Frontal cortex (tissue), 4 donors: Measurements from ENCODE around the gene DDX11. TPM values are rescaled to one million over a fixed set of nuclear protein-coding genes. Genes with fewer than 3 reads are reported as not detected.
"Not testable (repeated sequence)": the region's sequence is repeated elsewhere in the genome, so short reads cannot be mapped to it uniquely, and the experiment has no call there.

Source experiments
- DNase-seq, 2 donors: peaks; one replicate each; pipeline ENCODE4 v3.0.0; 2012; ENCODE audit warnings: low spot score in 2 of 2
- FAIRE-seq: peaks from 2 replicates; lab custom pipeline; 2012; peaks lifted over from hg19 to GRCh38; lab: Jason Lieb, UNC
- total RNA-seq: library from RNA; depleted of rRNA; stranded (reverse); fragments of >200 nt; gene quantifications from one replicate; pipeline ENCODE4 v1.2.3, GENCODE V29; 2014
- donor health status: control.
- donor health status: control.
- donor health status: control.

Gene DDX11
- total RNA-seq, 1 donor from 2014 or later, result 8.2 TPM

DNA sequence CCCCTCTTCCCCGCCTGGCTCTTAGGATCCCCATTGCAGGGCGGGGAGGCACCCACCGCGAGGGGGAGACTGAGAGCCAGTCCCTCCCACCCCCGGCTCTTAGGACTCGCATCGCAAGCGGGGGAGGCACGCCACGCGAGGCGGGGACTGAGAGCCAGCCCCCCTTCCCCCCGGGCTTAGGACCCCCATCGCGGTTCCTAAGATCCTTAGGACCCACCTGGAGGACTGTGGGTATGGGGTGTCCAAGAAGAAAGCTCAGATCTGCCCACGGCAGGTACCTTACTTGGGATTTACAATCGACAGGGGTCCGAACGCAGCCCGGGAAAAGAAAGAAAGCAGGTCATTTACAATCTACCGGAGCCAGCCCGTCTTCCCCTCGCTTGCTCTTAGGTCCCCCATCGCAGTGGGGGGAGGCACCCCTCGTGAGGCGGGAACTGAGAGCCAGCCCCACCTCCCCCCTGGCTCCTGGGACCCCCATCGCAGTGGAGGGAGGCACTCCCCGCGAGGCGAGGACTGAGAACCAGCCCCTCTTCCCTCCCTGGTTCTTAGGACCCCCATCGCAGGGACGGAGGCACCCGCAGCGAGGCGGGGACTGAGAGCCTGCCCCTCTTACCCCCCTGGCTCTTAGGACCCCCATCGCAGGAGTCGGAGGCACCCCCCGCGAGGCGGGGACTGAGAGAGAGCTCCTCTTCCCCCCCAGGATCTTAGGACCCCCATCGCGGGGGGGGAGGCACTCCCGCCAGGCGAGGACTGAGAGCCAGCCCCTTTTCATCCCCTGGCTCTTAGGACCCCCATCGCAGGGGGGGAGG, 43.7 kb downstream of the DDX11 start:
- FAIRE-seq (no peak), DNase-seq (peak; percentile 21 to 39)

DNA sequence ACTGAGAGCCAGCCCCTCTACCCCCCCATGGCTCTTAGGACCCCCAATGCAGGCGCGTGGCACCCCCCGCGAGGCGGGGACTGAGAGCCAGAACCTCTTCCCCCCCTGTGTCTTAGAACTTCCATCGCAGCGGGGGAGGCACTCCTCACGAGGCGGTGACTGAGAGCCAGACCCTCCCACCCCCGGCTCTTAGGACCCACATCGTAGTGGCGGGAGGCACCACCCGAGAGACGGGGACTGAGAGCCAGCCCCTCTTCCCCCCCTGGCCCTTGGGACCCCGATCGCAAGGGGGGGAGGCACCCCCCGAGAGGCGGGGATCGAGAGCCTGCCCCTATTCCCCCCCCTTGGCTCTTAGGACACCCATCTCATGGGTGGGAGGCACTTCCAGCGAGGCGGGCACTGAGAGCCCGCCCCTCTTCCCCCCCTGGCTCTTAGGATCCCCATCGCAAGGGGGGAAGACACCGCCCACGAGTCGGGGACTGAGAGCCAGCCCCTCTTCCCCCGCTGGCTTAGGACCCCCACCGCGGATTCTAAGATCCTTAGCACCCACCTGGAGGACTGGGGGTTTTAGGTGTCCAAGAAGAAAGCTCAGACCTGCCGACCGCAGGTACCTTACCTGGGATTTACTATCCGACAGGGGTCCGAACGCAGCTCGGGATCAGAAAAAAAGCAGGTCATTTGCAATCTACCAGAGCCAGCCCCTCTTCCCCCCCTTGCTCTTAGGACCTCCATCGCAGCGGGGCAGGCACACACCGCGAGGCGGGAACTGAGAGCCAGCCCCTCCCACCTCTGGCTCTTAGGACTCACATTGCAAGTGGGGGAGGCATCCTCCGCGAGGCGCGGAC, 44.9 kb downstream of the DDX11 start:
- DNase-seq (peak in 1 of 2 donors; percentile 34), FAIRE-seq (no peak)

DNA sequence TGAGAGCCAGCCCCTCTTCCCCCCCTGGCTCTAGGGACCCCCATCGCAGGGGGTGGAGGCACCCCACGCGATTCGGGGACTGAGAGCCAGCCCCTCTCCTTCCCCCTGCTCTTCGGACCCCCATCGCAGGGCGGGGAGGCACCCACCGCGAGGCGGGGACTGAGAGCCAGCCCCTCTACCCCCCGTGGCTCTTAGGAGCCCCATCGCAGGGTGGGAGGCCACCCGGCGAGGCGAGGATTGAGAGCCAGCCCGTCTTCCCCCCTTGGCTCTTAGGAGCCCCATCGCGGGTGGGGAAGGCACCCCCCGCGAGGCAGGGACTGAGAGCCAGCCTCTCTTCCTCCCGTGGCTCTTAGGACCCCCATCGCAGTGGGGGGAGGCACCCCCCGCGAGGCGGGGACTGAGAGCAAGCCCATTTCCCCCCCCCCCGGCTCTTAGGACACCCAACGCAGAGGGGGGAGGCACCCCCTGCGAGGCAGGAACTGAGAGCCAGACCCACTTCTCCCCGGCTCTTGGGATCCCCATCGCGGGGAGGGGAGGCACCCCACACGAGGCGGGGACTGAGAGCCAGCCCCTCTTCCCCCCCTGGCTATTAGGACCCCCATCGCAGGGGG, 45.6 kb downstream of the DDX11 start:
- no peak for FAIRE-seq
- DNase-seq, result no peak

DNA sequence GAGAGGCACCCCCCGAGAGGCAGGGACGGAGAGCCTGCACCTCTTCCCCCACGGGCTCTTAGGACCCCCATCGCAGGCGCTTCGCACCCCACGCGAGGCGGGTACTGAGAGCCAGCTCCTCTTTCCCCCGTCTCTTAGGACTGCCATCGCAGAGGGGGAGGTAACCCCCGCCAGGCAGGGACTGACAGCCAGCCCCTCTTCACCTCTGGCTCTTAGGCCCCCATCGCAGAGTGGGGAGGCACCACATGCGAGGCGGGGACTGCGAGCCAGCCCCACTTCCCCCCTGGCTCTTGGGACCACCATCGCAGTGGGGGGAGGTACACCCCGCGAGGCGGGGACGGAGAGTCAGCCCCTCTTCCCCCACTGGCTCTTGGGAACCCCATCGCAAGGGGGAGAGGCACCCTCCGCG, 46.1 kb downstream of the DDX11 start:
- FAIRE-seq, result no peak

DNA sequence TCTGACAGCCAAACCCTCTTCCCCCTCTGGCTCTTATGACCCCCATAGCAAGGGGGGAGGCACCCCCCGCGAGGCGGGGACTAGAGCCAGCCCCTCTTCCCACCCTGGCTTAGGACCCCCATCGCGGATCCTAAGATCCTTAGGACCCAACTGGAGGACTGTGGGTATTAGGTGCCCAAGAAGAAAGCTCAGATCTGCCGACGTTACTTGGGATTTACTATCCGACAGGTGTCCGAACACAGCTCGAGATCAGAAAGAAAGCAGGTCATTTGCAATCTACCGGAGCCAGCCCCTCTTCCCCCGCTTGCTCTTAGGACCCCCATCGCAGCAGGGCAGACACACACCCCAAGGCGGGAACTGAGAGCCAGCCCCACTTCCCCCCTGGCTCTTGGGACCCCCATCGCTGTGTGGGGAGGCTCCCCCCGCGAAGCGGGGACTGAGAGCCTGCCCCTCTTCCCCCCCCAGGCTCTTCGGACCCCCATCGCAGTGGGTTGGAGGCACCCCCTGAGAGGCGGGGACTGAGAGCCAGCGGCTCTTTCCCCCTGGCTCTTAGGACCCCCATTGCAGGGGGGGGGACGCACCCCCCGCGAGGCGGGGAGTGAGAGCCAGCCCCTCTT, 46.8 kb downstream of the DDX11 start:
- DNase-seq (no peak), FAIRE-seq (no peak)

More for the DNA sequence above, 46.1 kb downstream of the DDX11 start:
- no peak for DNase-seq

DNA sequence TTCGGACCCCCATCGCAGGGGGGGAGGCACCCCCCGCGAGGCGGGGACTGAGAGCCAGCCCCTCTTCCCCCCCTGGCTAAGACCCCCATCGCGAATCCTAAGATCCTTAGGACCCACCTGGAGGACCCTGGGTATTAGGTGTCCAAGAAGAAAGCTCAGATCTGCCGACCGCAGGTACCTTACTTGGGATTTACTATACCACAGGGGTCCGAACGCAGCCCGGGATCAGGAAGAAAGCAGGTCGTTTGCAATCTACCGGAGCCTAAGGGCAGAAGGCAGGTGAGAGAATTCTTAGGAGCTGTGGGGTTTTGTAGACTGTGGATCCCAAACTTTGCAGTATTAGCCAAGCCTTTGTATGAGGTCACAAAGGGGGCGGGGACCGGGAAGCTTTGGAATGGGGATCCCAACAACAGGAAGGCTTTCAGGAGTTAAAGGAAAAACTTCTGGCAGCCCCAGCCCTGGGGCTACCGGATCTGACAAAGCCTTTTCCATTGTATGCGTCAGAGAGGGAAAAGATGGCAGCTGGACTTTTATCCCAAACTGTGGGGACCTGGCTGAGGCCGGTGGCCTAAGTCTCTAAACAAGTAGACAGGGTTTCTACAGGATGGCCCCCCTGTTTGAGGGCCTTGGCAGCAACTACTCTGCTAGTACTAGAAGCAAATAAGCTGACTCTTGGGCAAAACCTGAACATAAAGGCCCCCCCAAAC, 47.5 kb downstream of the DDX11 start:
- not testable (repeated sequence) for DNase-seq

DNA sequence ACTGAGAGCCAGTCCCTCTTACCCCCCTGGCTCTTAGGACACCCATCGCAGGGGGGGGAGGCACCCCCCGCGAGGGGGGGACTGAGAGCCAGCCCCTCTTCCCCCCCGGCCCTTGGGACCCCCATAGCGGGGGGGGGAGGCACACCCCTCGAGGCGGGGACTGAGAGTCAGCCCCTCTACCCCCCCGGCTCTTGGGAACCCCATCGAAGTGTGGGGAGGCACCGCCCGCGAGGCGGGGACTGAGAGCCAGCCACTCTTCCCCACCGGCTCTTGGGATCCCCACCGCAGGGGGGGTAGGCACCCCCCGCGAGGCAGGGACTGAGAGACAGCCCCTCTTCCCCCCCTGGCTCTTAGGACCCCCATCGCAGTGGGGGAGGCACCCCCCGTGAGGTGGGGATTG, 48.8 kb downstream of the DDX11 start:
- no peak for DNase-seq
- no peak for FAIRE-seq

More for the DNA sequence above, 47.5 kb downstream of the DDX11 start:
- not testable (repeated sequence) for FAIRE-seq

DNA sequence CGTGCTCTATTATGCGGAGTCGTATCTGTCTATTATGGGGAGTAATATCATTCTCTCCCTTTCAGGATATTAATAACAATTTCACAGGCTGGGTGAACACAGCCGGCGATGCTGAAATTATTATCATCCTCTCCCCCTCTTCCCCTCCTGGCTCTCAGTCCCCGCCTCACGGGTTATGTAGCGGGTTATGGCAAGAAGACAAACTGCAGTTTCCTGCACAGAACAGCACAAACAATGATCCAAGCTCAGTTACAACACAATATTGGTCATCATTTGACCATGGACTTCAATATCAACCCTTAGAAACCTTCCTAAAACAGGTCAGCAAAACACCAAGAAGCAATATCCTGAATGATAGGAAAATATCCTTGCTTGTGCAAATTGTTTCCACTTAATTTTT, 50.5 kb downstream of the DDX11 start:
- FAIRE-seq, DNase-seq: not testable (repeated sequence)

DNA sequence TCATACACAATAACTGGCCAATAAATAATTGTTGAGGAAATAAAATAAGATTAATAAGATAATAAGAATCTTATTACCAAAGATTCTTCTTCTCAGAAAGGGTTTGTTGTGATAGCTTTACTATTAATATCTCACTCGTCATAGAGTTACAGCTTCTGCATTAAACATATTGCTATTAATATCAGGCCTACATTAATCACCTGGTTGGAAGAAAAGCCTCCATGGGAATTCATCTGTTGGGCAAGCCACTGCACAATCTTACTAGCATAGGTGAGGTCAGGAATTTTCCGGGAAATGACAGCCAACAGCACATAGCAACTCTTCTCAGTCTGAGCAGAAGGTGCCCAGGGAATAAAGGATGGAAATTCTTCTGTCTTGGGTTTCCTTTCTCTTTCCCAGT, 51.5 kb downstream of the DDX11 start:
- not testable (repeated sequence) for FAIRE-seq, DNase-seq

DNA sequence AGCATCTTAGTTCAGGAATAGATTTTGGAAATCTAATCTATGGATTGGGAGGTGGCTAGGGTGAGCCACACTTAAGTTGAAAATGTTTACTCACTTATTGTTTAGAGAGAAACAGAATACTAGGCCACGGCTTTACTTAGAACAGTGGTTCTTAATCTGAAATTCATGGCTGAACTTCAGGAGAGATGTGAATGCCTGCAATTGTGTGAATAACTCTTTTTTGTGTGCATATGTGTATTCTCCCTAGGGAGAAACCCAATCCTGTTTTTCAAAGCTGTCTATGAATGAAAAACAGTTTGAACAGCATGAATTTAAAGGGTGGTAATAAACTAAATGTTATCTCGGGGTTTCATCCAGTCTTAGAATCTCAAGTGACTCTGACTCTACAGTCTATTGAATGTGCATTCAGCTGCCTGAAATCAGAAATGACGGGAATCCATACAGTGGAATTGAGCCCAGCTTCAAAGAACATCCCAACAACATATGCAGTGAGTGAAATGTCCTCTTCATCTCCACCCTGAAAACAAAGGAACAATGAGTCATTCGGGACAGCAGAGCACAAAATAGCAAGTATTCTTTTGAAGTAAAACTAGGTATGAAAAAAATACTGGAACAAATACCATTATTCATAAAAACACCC, 53.7 kb downstream of the DDX11 start:
- DNase-seq, FAIRE-seq: not testable (repeated sequence)

DNA sequence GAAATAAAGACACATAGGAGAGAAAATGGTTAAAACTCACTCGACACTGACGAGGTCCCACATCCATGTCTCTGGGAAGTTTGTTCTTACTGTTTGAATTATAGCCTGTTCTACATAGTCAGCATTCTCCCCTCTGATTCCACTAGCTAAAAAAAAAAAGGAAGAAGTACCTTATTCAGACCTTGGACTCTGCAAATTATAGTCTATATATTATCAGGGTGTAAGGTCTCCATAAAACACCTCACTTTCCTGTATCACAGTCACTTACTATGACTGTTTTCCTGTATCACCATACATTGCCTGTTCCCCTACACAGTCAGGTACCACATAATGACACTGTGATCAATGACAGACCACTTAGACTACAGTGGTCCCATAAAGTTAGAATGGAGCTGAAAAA, 62.9 kb downstream of the DDX11 start:
- not testable (repeated sequence) for DNase-seq, FAIRE-seq

DNA sequence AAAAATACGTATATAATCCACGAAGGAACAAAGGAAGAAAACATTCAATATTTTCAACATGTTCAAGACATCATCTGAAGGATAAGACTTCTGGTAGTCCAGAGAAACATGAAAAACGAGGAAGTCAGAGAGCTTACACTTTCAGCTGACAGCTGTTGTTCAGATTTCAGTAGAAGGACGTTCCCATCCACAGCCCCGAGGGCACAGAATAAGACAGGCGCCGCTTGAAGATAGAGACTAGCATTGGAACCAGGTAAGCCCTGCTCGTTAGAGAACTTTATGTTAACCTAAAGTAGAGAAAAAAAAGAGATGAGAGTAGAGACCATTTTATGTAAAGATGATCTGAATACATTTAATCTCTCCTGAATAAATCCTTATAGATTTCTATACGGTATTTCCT, 71.1 kb downstream of the DDX11 start:
- DNase-seq, FAIRE-seq: not testable (repeated sequence)

DNA sequence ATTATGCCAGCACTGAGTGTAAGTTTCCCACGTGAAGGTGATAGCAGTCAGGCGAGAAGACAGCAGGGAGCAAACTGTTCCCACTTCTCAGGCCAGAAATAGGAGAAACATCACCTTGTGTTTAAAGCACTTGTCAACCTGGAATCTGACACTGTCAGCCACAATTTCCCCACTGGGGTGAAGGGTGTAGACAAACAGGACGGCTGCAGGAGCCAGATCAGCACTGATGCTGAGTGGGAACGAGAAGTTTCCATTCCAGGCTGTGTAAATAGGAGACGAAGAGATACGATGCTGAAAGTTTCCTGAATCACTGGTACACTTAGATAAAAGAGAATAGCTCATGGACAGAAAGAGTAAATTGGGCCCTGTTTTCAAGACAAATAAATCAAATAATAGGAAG, 71.6 kb downstream of the DDX11 start:
- not testable (repeated sequence) for DNase-seq, FAIRE-seq

DNA sequence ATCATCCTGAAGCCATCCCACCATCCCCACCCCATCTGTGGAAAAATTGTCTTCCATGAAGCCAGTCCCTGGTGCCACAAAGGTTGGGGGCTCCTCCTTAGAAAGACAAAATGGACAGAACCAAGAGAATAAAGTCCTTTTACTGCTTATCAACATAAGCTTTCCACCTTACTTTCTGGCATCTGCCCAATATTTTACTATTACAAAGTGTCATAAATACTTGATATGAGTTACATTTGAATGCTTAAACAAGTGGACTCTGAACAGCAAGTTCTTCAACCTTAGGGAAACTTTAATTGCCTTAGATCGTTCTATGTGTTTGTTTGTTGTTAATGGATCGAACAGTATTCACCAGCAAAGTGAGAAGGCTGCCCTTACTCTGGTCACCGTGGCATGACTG, 73.8 kb downstream of the DDX11 start:
- FAIRE-seq, DNase-seq: not testable (repeated sequence)

DNA sequence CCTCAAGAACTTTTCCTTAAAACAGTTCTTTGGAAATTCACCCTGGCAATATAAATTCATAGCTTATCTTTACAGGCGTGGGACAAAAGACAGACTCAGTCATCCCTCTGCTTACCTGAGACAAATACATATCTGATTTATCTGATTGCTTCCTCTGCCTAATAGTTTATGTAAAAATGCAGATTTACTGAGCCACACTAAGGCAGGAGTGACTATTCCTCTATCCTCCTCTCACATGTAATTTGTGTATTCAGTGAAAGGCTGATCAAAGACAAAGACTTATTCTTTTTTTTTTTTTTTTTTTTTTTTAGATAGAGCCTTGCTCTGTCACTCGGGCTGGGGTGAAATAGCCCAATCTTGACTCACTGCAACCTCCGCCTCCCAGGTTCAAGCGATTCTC, 77.1 kb downstream of the DDX11 start:
- DNase-seq, FAIRE-seq: not testable (repeated sequence)
